Measurements from ENCODE around the gene UNC5B. TPM values are rescaled to one million over a fixed set of nuclear protein-coding genes. Genes with fewer than 3 reads are reported as not detected.

Gene UNC5B
- total and polyA plus RNA-seq, 2 experiments from 2014 or later, result 12.7 to 15.5 TPM

- no peaks in the 10 kb centered on the region for H4K20me1 ChIP-seq (ENCODE audit: insufficient read depth, poor library complexity, severe bottlenecking)
Observed at GRCh38 chr10:71253981-71254818, 41.8 kb downstream of the UNC5B start.

GRCh38 chr10:71254834-71255549, 42.6 kb downstream of the UNC5B start:
- DNase-seq (ENCODE audit: low spot score), result no peak
- H4K20me1 ChIP-seq (ENCODE audit: insufficient read depth, poor library complexity, severe bottlenecking), result no peaks in the 10 kb centered on the region
- no peaks in the 10 kb centered on the region for H3K27me3 ChIP-seq
- no peak overlapping the region for H3K27ac ChIP-seq
- no peaks in the 10 kb centered on the region for H3K36me3 ChIP-seq (replicated peaks; ENCODE audit: insufficient read depth, low read depth)
- 89% methylated on average over 9 of the region's 9 CpGs for WGBS (ENCODE audit: low lambda C conversion rate, missing lambda C conversion rate)
- peaks cover 34% of the 10 kb centered on the region for H3K4me1 ChIP-seq (ENCODE audit: insufficient read depth)
- H3K4me2 ChIP-seq, result no peak overlapping the region
- H3K79me2 ChIP-seq, result peaks cover 7% of the 10 kb centered on the region
- no peak overlapping the region for H2AFZ ChIP-seq
- H3K4me3 ChIP-seq, result no peak overlapping the region
- H3K9me2 ChIP-seq (replicated peaks; ENCODE audit: insufficient read depth), result no peaks in the 10 kb centered on the region
- TF ChIP-seq CTCF (IDR thresholded peaks at IDR 0.05; ENCODE audit: poor library complexity), result no peak
- TF ChIP-seq EZH2 (IDR thresholded peaks at IDR 0.05; ENCODE audit: borderline replicate concordance), result no peak
- no peak for TF ChIP-seq EZH2phosphoT487 (IDR thresholded peaks at IDR 0.05; ENCODE audit: low read depth, severe bottlenecking, unreplicated experiment)
- no peaks in the 10 kb centered on the region for H3K9me3 ChIP-seq (ENCODE audit: low read depth)

More at GRCh38 chr10:71253981-71254818, 41.8 kb downstream of the UNC5B start:
- TF ChIP-seq EZH2phosphoT487 (IDR thresholded peaks at IDR 0.05; ENCODE audit: low read depth, severe bottlenecking, unreplicated experiment) (no peak), CTCF (IDR thresholded peaks at IDR 0.05; ENCODE audit: poor library complexity) (no peak), EZH2 (IDR thresholded peaks at IDR 0.05; ENCODE audit: borderline replicate concordance) (no peak)
- Histone ChIP-seq H3K36me3 (replicated peaks; ENCODE audit: insufficient read depth, low read depth) (no peaks in the 10 kb centered on the region), H3K27me3 (no peaks in the 10 kb centered on the region), H3K4me1 (ENCODE audit: insufficient read depth) (peaks cover 26% of the 10 kb centered on the region), H3K9me3 (ENCODE audit: low read depth) (no peaks in the 10 kb centered on the region), H3K4me3 (no peak overlapping the region), H3K4me2 (no peak overlapping the region), H3K9me2 (replicated peaks; ENCODE audit: insufficient read depth) (no peaks in the 10 kb centered on the region), H2AFZ (no peak overlapping the region), H3K27ac (no peak overlapping the region), H3K79me2 (peaks cover 7% of the 10 kb centered on the region)
- DNase-seq (ENCODE audit: low spot score), result no peak
- WGBS (ENCODE audit: low lambda C conversion rate, missing lambda C conversion rate), result 88% methylated on average over 17 of the region's 17 CpGs

- no peaks in the 10 kb centered on the region for H3K9me2 ChIP-seq (replicated peaks; ENCODE audit: insufficient read depth)
- H3K4me1 ChIP-seq (ENCODE audit: insufficient read depth), result peaks cover 39% of the 10 kb centered on the region
- H2AFZ ChIP-seq, result no peak overlapping the region
- H3K9me3 ChIP-seq (ENCODE audit: low read depth), result no peaks in the 10 kb centered on the region
- WGBS (ENCODE audit: low lambda C conversion rate, missing lambda C conversion rate), result 88% methylated on average over 4 of the region's 4 CpGs
- H3K27me3 ChIP-seq, result no peaks in the 10 kb centered on the region
- H3K27ac ChIP-seq, result no peak overlapping the region
- H4K20me1 ChIP-seq (ENCODE audit: insufficient read depth, poor library complexity, severe bottlenecking), result no peaks in the 10 kb centered on the region
- H3K4me2 ChIP-seq, result no peak overlapping the region
- no peak for TF ChIP-seq EZH2phosphoT487 (IDR thresholded peaks at IDR 0.05; ENCODE audit: low read depth, severe bottlenecking, unreplicated experiment)
- no peak for TF ChIP-seq EZH2 (IDR thresholded peaks at IDR 0.05; ENCODE audit: borderline replicate concordance)
- no peak for TF ChIP-seq CTCF (IDR thresholded peaks at IDR 0.05; ENCODE audit: poor library complexity)
- no peak overlapping the region for H3K4me3 ChIP-seq
- no peak for DNase-seq (ENCODE audit: low spot score)
- H3K36me3 ChIP-seq (replicated peaks; ENCODE audit: insufficient read depth, low read depth), result no peaks in the 10 kb centered on the region
- H3K79me2 ChIP-seq, result peaks cover 7% of the 10 kb centered on the region
Observed at GRCh38 chr10:71255550-71255807, 43.1 kb downstream of the UNC5B start.
